GM10248 (cell line): Measurements from ENCODE around the gene IL17A.

Source experiments
- CTCF ChIA-PET: fragments of 300-600 bp; sonication (Branson Sonifier 250); formaldehyde crosslinking; extraction: SDS; loops from one replicate; lab custom pipeline; 2021; ENCODE audit warnings: antibody characterized with exemption; lab: Yijun Ruan, JAX
- POLR2A ChIA-PET: fragments of 350-650 bp; sonication (Branson Sonifier 250); formaldehyde crosslinking; extraction: SDS; loops from one replicate; lab custom pipeline; 2020; ENCODE audit warnings: antibody characterized with exemption; lab: Yijun Ruan, JAX
- DNase-seq: peaks from one replicate; pipeline ENCODE4 v3.0.0; 2012; ENCODE audit errors: extremely low spot score
- CTCF ChIP-seq: IDR thresholded peaks from 2 replicates; pipeline ENCODE4 v1.5.1; 2012; ENCODE audit warnings: mild to moderate bottlenecking, low read depth; ENCODE audit errors: extremely low read depth, missing control alignments, control extremely low read depth

Gene IL17A

GRCh38 chr6:52233975-52234823, 48.0 kb downstream of the IL17A start:
- peak; percentile 66 for TF ChIP-seq CTCF
- ChIA-PET POLR2A (no interaction called here), CTCF (interaction anchor here (0.8 to 10.5 kb wide), 19 partner anchors 8 to 173 kb away, joined by 3 to 99 read pairs (median 5); no protein-coding TSS in a partner anchor)
- peak; percentile 52 for DNase-seq
